GM13977 (cell line): Measurements from ENCODE around the gene TRIO.

Source experiments
- DNase-seq: peaks from one replicate; pipeline ENCODE4 v3.0.0; 2012; ENCODE audit warnings: low spot score
- in situ Hi-C: fragments of 300-500 bp; cut with MboI; formaldehyde crosslinking; loops from one replicate; pipeline ENCODE4 v1.12.0; 2022; ENCODE audit warnings: low sequenced_read_pairs, low pct_unique_long_range_greater_than_20kb, mixed read lengths, inconsistent platforms; ENCODE audit not compliant: unreplicated experiment
- TF ChIP-seq, protein P1 (sequence below): IDR thresholded peaks from 2 replicates; pipeline ENCODE4 v1.5.1; 2012; ENCODE audit warnings: mild to moderate bottlenecking, control low read depth; ENCODE audit not compliant: insufficient read depth; ENCODE audit errors: extremely low read depth, missing control alignments

TRIO gene

DNA sequence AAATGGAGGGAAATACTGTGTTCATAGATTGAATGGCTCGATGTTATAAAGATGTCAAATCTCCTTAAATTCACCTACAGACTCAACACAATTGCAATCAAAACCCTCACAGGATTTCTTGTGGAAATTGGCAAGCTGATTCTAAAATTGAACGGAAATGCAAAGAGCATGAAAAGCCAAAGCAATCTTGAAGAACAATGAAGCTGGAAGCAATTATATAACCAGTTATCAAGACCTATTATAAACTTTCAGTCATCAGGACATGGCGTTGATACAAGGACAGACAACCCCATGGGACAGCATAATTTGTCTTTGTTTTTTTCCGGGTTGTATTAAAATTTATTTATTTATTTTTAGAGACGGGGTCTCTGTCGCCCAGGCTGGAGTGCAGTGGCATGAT is 385.0 kb downstream of the TRIO start:
- in situ Hi-C loops, result no loop called here
- DNase-seq, result no peak
- TF ChIP-seq, protein P1, sequence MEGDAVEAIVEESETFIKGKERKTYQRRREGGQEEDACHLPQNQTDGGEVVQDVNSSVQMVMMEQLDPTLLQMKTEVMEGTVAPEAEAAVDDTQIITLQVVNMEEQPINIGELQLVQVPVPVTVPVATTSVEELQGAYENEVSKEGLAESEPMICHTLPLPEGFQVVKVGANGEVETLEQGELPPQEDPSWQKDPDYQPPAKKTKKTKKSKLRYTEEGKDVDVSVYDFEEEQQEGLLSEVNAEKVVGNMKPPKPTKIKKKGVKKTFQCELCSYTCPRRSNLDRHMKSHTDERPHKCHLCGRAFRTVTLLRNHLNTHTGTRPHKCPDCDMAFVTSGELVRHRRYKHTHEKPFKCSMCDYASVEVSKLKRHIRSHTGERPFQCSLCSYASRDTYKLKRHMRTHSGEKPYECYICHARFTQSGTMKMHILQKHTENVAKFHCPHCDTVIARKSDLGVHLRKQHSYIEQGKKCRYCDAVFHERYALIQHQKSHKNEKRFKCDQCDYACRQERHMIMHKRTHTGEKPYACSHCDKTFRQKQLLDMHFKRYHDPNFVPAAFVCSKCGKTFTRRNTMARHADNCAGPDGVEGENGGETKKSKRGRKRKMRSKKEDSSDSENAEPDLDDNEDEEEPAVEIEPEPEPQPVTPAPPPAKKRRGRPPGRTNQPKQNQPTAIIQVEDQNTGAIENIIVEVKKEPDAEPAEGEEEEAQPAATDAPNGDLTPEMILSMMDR, result no peak

DNA sequence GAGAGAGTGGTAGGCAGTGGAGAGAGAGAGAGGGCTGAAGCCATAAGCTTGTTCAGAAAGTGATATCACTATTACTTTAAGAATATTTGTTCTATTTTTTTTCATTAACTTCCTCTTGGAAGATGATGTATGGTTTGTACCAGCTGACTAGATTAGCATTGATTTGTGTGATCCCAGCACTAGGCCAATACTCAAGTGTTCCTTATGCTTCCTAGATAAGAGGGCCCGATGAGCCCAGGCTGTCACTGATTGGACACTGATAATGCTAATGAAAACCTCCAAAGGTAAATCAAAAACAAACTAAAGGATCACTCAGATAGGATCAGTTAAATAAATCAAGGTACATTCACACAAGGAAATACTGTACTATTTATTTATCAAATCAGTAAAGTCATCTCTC is 385.8 kb downstream of the TRIO start:
- in situ Hi-C loops, result no loop called here
- TF ChIP-seq, protein P1, result no peak
- DNase-seq, result no peak

DNA sequence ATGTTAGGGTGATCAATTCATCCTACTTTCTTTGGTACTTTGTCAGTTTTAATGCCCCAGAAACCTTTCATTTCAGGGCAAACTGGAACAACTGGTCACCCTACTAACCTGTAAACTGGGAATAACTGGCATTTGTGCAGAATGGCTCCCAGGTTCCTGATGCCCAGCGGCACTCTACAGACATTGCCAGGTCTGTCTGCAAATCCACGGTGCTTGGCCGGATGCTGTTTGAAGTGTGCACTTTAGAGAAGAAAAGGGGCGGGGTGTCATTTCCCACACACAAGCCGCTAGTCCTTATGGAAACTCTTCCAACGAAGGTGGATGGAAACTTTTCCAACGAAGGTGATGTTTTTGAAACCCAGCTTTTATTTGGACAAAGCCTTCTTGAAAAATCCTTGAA is 388.5 kb downstream of the TRIO start:
- TF ChIP-seq, protein P1, result no peak
- no peak for DNase-seq
- in situ Hi-C loops, result no loop called here

DNA sequence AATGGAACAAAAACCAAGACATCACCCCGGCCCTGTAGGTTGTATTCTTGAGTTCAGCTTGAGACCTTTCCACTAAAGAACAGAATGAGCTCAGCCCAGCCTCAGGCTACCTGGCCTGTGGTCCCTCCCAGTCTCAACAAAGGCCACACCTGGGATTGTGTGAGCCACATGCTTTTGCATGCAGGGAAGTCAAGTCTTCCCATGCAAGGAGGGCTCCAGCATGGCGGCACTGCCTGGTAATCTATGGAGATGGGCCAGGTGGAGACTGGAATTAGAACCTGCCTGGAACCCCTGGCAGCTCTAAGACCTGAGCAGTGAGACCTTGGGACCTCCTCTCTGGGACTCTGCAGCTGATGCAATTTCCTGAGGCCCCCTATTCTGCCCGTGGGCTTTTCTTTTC is 389.0 kb downstream of the TRIO start:
- TF ChIP-seq, protein P1, result no peak
- DNase-seq, result no peak
- in situ Hi-C loops, result no loop called here

DNA sequence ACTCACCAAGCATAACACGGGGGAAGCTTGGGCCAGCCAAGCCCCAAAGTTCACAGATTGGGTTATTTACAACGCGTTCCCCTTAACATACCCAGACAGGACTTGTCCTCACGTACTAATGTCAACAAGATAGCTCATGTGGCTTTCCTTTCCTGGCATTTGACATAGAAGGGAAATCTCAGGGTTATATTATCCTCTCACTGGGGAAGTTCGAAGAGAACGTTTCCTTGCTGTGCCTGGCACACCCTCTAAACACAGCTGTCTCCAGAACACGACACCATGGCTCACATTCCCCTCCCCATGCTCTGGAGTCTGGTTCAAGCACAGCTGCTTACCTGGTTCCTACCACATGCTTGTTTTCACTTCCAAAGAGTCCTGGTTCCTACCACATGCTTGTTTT is 391.6 kb downstream of the TRIO start:
- in situ Hi-C loops, result no loop called here
- TF ChIP-seq, protein P1, result no peak
- no peak for DNase-seq

DNA sequence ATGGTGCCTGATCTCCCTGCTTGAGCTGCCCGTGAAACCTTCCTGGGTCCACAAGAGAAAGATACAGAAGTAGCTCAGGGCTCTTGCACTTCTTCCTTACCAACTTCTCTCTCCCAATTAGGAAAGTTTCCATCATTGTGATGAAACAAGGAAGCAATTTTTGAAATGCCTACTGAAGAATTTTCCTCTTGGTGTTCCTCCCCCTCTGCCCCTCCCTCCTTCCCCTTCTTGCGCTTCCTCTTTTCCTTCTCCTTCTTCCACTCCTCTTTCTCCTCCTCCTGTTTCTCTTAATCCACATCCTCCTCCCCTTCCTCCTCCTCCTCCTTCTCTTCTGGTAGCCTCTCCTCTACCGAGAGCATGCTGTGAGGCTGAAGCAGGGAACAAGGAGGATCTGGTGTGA is 402.2 kb downstream of the TRIO start:
- TF ChIP-seq, protein P1, result no peak
- DNase-seq, result no peak
- in situ Hi-C loops, result no loop called here

DNA sequence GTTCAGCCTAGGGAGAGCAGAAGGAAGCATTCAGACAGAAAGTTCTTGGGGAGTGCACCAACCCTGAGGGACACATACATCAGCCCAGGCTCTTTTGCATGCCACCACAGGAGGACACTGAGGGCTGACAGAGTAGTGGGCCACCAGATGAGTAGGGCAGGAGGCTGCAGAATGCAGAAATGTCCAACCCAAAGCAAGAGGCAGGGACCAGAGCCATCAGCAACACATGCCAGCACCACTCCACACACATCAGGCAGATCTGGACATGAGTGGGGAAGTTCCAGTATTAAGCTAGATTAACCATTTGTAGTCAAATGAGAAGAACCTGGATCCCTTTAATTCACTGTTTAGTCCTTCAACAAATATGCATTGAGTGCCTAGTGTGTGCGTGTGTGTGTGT is 402.7 kb downstream of the TRIO start:
- DNase-seq, result no peak
- TF ChIP-seq, protein P1, result no peak
- in situ Hi-C loops, result no loop called here
